ENCODE data around the gene POR.

POR gene

GRCh38 chr7:75944507-75944906 lies 29.6 kb downstream of the POR start:
- CTCF ChIA-PET: no interaction called here
- Mint-ChIP-seq H3K27me3 (no peaks in the 10 kb centered on the region), H3K9me3 (no peaks in the 10 kb centered on the region), H3K4me3 (no peak overlapping the region), H3K4me1 (no peaks in the 10 kb centered on the region), H3K36me3 (no peaks in the 10 kb centered on the region), H3K27ac (no peak overlapping the region)
- DNase-seq: no peak

GRCh38 chr7:75945297-75946168 lies 30.6 kb downstream of the POR start:
- no peaks in the 10 kb centered on the region for H3K36me3 Mint-ChIP-seq
- no peaks in the 10 kb centered on the region for H3K4me1 Mint-ChIP-seq
- no peak overlapping the region for H3K27ac Mint-ChIP-seq
- H3K9me3 Mint-ChIP-seq: no peaks in the 10 kb centered on the region
- no peak overlapping the region for H3K4me3 Mint-ChIP-seq
- CTCF ChIA-PET: no interaction called here
- no peak for DNase-seq
- no peaks in the 10 kb centered on the region for H3K27me3 Mint-ChIP-seq

- Mint-ChIP-seq H3K4me3 (no peak overlapping the region), H3K9me3 (no peaks in the 10 kb centered on the region), H3K36me3 (no peaks in the 10 kb centered on the region), H3K4me1 (no peaks in the 10 kb centered on the region), H3K27me3 (no peaks in the 10 kb centered on the region), H3K27ac (no peak overlapping the region)
- CTCF ChIA-PET: no interaction called here
- no peak for DNase-seq
Observed at GRCh38 chr7:75946207-75946855, 31.4 kb downstream of the POR start.

- Mint-ChIP-seq H3K36me3 (no peaks in the 10 kb centered on the region), H3K9me3 (no peaks in the 10 kb centered on the region), H3K27ac (peak overlapping the region; percentile 13), H3K27me3 (no peaks in the 10 kb centered on the region), H3K4me1 (no peaks in the 10 kb centered on the region), H3K4me3 (no peak overlapping the region)
- DNase-seq: no peak
- CTCF ChIA-PET: no interaction called here
Observed at GRCh38 chr7:75948179-75948578, 33.2 kb downstream of the POR start.

DNA sequence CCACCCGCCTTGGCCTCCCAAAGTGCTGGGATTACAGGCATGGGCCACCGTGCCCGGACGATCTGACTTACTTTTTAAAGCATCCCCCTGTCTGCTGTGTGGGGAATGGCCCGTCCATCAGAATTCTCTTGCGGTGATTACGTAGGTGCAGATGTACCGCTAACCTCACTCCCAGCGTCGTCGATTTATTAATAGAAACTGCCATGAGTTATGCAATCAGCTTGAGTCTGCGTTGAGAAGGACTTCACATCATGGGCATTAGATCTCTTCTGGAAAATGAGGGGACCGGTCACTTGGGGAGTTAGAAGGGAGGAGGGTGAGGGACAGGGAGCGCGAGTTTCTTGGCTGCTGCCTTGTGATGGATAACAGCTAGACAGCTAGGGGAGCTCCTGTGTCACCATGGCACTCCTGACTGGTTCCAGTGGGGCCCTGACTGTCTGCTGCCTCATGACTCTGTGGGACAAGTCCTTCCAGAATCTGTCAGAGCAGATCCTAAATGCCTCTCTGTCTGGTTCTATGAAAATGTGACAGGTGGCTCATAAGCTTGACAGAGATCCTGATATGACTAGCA lies 35.2 kb downstream of the POR start:
- no peaks in the 10 kb centered on the region for H3K9me3 Mint-ChIP-seq
- no peak for DNase-seq
- H3K27ac Mint-ChIP-seq: peak overlapping the region; percentile 25
- CTCF ChIA-PET: no interaction called here
- no peaks in the 10 kb centered on the region for H3K27me3 Mint-ChIP-seq
- H3K36me3 Mint-ChIP-seq: peaks cover 3% of the 10 kb centered on the region
- no peaks in the 10 kb centered on the region for H3K4me1 Mint-ChIP-seq
- no peak overlapping the region for H3K4me3 Mint-ChIP-seq

DNA sequence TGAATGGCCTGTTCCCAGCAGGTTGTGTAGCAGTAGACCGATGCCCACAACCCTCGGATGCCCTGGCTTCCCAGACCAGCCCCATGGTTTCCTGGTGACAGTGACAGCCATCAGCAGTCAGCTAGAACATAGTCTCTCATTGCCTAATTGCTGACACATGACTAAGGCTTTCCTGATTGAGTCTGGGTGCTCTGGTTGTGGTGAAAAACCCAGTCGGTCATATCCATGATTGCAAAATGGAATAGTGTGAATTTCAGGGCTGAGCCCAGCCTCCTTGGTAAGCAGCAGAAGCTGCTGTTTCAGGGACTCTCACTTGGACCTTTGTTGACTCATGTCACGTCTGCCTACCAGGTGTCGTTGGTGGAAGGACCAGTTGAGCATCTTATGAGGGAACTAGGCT lies 36.6 kb downstream of the POR start:
- Mint-ChIP-seq H3K9me3 (no peaks in the 10 kb centered on the region), H3K36me3 (peaks cover 6% of the 10 kb centered on the region), H3K27ac (no peak overlapping the region), H3K27me3 (no peaks in the 10 kb centered on the region), H3K4me1 (no peaks in the 10 kb centered on the region), H3K4me3 (no peak overlapping the region)
- CTCF ChIA-PET: no interaction called here
- DNase-seq: no peak

GRCh38 chr7:75953431-75953830 lies 38.5 kb downstream of the POR start:
- H3K27ac Mint-ChIP-seq: no peak overlapping the region
- H3K4me1 Mint-ChIP-seq: no peaks in the 10 kb centered on the region
- H3K4me3 Mint-ChIP-seq: no peak overlapping the region
- no peaks in the 10 kb centered on the region for H3K9me3 Mint-ChIP-seq
- peaks cover 6% of the 10 kb centered on the region for H3K36me3 Mint-ChIP-seq
- no peaks in the 10 kb centered on the region for H3K27me3 Mint-ChIP-seq
- CTCF ChIA-PET: no interaction called here
- DNase-seq: no peak

GRCh38 chr7:75953931-75954330 lies 39.0 kb downstream of the POR start:
- peaks cover 6% of the 10 kb centered on the region for H3K36me3 Mint-ChIP-seq
- H3K4me3 Mint-ChIP-seq: no peak overlapping the region
- H3K4me1 Mint-ChIP-seq: no peaks in the 10 kb centered on the region
- no peaks in the 10 kb centered on the region for H3K9me3 Mint-ChIP-seq
- CTCF ChIA-PET: no interaction called here
- no peaks in the 10 kb centered on the region for H3K27me3 Mint-ChIP-seq
- H3K27ac Mint-ChIP-seq: no peak overlapping the region
- DNase-seq: no peak

- no peaks in the 10 kb centered on the region for H3K4me1 Mint-ChIP-seq
- H3K27ac Mint-ChIP-seq: no peak overlapping the region
- no peaks in the 10 kb centered on the region for H3K9me3 Mint-ChIP-seq
- H3K4me3 Mint-ChIP-seq: no peak overlapping the region
- CTCF ChIA-PET: no interaction called here
- H3K27me3 Mint-ChIP-seq: no peaks in the 10 kb centered on the region
- H3K36me3 Mint-ChIP-seq: peaks cover 6% of the 10 kb centered on the region
- no peak for DNase-seq
Observed at GRCh38 chr7:75955331-75955955, 40.5 kb downstream of the POR start.

- Mint-ChIP-seq H3K4me1 (no peaks in the 10 kb centered on the region), H3K4me3 (no peak overlapping the region), H3K36me3 (peaks cover 6% of the 10 kb centered on the region), H3K9me3 (no peaks in the 10 kb centered on the region), H3K27ac (no peak overlapping the region), H3K27me3 (no peaks in the 10 kb centered on the region)
- DNase-seq: no peak
- CTCF ChIA-PET: interaction anchor here (0.6 kb wide), 1 partner anchor 220 kb away, joined by 4 read pairs; no protein-coding TSS in a partner anchor
Observed at GRCh38 chr7:75957021-75957736, 42.2 kb downstream of the POR start.

- Mint-ChIP-seq H3K27me3 (no peaks in the 10 kb centered on the region), H3K9me3 (no peaks in the 10 kb centered on the region), H3K4me1 (no peaks in the 10 kb centered on the region), H3K36me3 (peaks cover 4% of the 10 kb centered on the region), H3K4me3 (no peak overlapping the region), H3K27ac (no peak overlapping the region)
- DNase-seq: no peak
- CTCF ChIA-PET: no interaction called here
Observed at GRCh38 chr7:75958802-75959543, 44.0 kb downstream of the POR start.

GRCh38 chr7:75960372-75960771 lies 45.4 kb downstream of the POR start:
- H3K27ac Mint-ChIP-seq: no peak overlapping the region
- DNase-seq: no peak
- CTCF ChIA-PET: no interaction called here
- peaks cover 2% of the 10 kb centered on the region for H3K36me3 Mint-ChIP-seq
- H3K4me3 Mint-ChIP-seq: no peak overlapping the region
- no peaks in the 10 kb centered on the region for H3K4me1 Mint-ChIP-seq
- no peaks in the 10 kb centered on the region for H3K9me3 Mint-ChIP-seq
- no peaks in the 10 kb centered on the region for H3K27me3 Mint-ChIP-seq

GRCh38 chr7:75961218-75961617 lies 46.3 kb downstream of the POR start:
- CTCF ChIA-PET: no interaction called here
- no peak overlapping the region for H3K27ac Mint-ChIP-seq

More at GRCh38 chr7:75961218-75961617, 46.3 kb downstream of the POR start:
- DNase-seq: no peak
- no peaks in the 10 kb centered on the region for H3K9me3 Mint-ChIP-seq
- H3K4me1 Mint-ChIP-seq: no peaks in the 10 kb centered on the region
- no peaks in the 10 kb centered on the region for H3K27me3 Mint-ChIP-seq
- no peaks in the 10 kb centered on the region for H3K36me3 Mint-ChIP-seq
- no peak overlapping the region for H3K4me3 Mint-ChIP-seq

Measured in activated naive CD4-positive, alpha-beta T cell treated with anti-CD3 and anti-CD28 coated beads, Interleukin-2, amount 10 ng/mL, durations not matched to agents 7 days and 5 days (primary cell).